ENCODE data around the gene FAM110D. TPM values are rescaled to one million over a fixed set of nuclear protein-coding genes. Genes with fewer than 3 reads are reported as not detected.

The FAM110D gene
- total and polyA plus RNA-seq, 10 of the 15 experiments (the other 5 are each of a cell fraction or from before 2014, with no cell fraction given) = 0.06 TPM; not detected in 9

GRCh38 chr1:26197813-26198212 lies 38.9 kb downstream of the FAM110D start:
- Histone ChIP-seq H3K9me3 (replicated peaks; ENCODE audit: control insufficient read depth, insufficient read depth, low read length) (no peaks in the 10 kb centered on the region), H3K27me3 (replicated peaks in 1 of 2; ENCODE audit: control insufficient read depth in 2 of 2, insufficient read depth in 2 of 2, low read length in 1 of 2) (no peaks in the 10 kb centered on the region), H3K4me3 (no peak overlapping the region), H4K20me1 (ENCODE audit: control insufficient read depth, insufficient read depth) (no peaks in the 10 kb centered on the region), H3K4me2 (ENCODE audit: control insufficient read depth, insufficient read depth) (no peak overlapping the region), H3K27ac (ENCODE audit: control insufficient read depth, insufficient read depth) (no peak overlapping the region), H3K36me3 (ENCODE audit: control insufficient read depth in 2 of 2, insufficient read depth in 2 of 2, low read length in 1 of 2) (no peaks in the 10 kb centered on the region), H3K9ac (ENCODE audit: control insufficient read depth, insufficient read depth, low read length) (no peak overlapping the region), H2AFZ (ENCODE audit: control insufficient read depth, low read depth, low read length) (no peak overlapping the region), H3K79me2 (ENCODE audit: control insufficient read depth, insufficient read depth, low read length) (no peaks in the 10 kb centered on the region), H3K4me1 (ENCODE audit: control insufficient read depth, insufficient read depth, low read length) (no peaks in the 10 kb centered on the region)
- POLR2A ChIA-PET = no interaction called here
- in situ Hi-C loops (cut with MboI) = no loop called here
- SMC1A ChIA-PET (ENCODE audit: uncharacterized antibody, unreplicated experiment) = no interaction called here
- FAIRE-seq (no peak), DNase-seq (ENCODE audit: low read depth, low spot score) (no peak), ATAC-seq (no peak)
- 42% methylated on average over 11 of the region's 11 CpGs for WGBS (ENCODE audit: insufficient coverage, insufficient replicate concordance, low lambda C conversion rate, missing lambda C conversion rate)
- intact Hi-C loops (cut with micrococcal nuclease; ENCODE audit: unreplicated experiment) = no loop called here
- RAD21 ChIA-PET (ENCODE audit: unreplicated experiment) = no interaction called here
- BruUV-seq (replicated peaks) = no TSS peak
- CTCF ChIA-PET = no interaction called here
- TF ChIP-seq EGR1 (IDR thresholded peaks at IDR 0.05; ENCODE audit: borderline replicate concordance in 1 of 2, low read depth in 2 of 2, low read length in 2 of 2) (no peak), IKZF2 (IDR thresholded peaks at IDR 0.05) (no peak), POLR2AphosphoS2 (IDR thresholded peaks at IDR 0.05; ENCODE audit: low read depth, low read length) (no peak), SIX5 (IDR thresholded peaks at IDR 0.05; ENCODE audit: low read depth, low read length, severe bottlenecking) (no peak), CREB1 (IDR thresholded peaks at IDR 0.05; ENCODE audit: low read depth) (no peak), MYB (IDR thresholded peaks at IDR 0.05; ENCODE audit: borderline replicate concordance, low read depth, low read length) (no peak), RFX5 (IDR thresholded peaks at IDR 0.05; ENCODE audit: low read depth, low read length) (no peak), ZNF207 (IDR thresholded peaks at IDR 0.05; ENCODE audit: borderline replicate concordance) (no peak), NBN (IDR thresholded peaks at IDR 0.05) (no peak), MEF2A (IDR thresholded peaks at IDR 0.05; ENCODE audit: insufficient read depth, low read depth, low read length) (no peak), CBX3 (IDR thresholded peaks at IDR 0.05; ENCODE audit: borderline replicate concordance, low read depth) (no peak), SPI1 (IDR thresholded peaks at IDR 0.05; ENCODE audit: borderline replicate concordance, insufficient read depth, low read depth, low read length) (no peak), PML (IDR thresholded peaks at IDR 0.05; ENCODE audit: low read length) (no peak), BCLAF1 (IDR thresholded peaks at IDR 0.05) (no peak), RAD51 (IDR thresholded peaks at IDR 0.05) (no peak), SMAD1 (IDR thresholded peaks at IDR 0.05; ENCODE audit: low read depth, partially characterized antibody) (no peak), RB1 (IDR thresholded peaks at IDR 0.05; ENCODE audit: borderline replicate concordance) (no peak), ZNF24 (IDR thresholded peaks at IDR 0.05) (no peak), CBFB (IDR thresholded peaks at IDR 0.05; ENCODE audit: low read depth) (no peak), ZNF384 (IDR thresholded peaks at IDR 0.05; ENCODE audit: borderline replicate concordance, low read depth, low read length) (no peak)
